Heart left ventricle (tissue), 16 donors: ENCODE results near the gene AGPAT3. TPM values are rescaled to one million over a fixed set of nuclear protein-coding genes. Genes with fewer than 3 reads are reported as not detected.

Experiments used
- ATAC-seq, 4 donors: fragments of 200-7000 bp; cut with Tn5 transposase; one replicate each; pipeline ENCODE4 v1.9.1; 2020 to 2022; ENCODE audit warnings: moderate library complexity in 4 of 4, mild to moderate bottlenecking in 3 of 4, moderate number of reproducible peaks in 1 of 4
- DNase-seq, 5 donors: peaks; one replicate each; pipeline ENCODE4 v3.0.0-alpha.2; 2020
- H3K27ac ChIP-seq, 12 donors: fragments of 200-600 bp; sonication (generic) in 4 of 12; one replicate each; pipeline versions ENCODE4 v1.5.0 to v1.8.0; 2016 to 2022; ENCODE audit warnings: mild to moderate bottlenecking in 2 of 12
- H3K27me3 ChIP-seq, 9 donors: fragments of 200-600 bp; sonication (generic) in 2 of 9; one replicate each; pipeline versions ENCODE4 v1.5.1 to v1.8.0; 2016 to 2022; ENCODE audit warnings: mild to moderate bottlenecking in 3 of 9
- H3K36me3 ChIP-seq, 9 donors: fragments of 200-600 bp; sonication (generic) in 2 of 9; one replicate each; pipeline versions ENCODE4 v1.5.0 to v1.8.0; 2018 to 2022; ENCODE audit warnings: mild to moderate bottlenecking in 2 of 9
- H3K4me1 ChIP-seq, 12 donors: fragments of 200-600 bp; sonication (generic) in 4 of 12; one replicate each; pipeline versions ENCODE4 v1.5.0 to v1.8.0; 2016 to 2022; ENCODE audit warnings: mild to moderate bottlenecking in 3 of 12
- H3K4me3 ChIP-seq, 12 donors: fragments of 200-600 bp; sonication (generic) in 4 of 12; one replicate each; pipeline versions ENCODE4 v1.5.0 to v1.8.0; 2017 to 2022; ENCODE audit warnings: mild to moderate bottlenecking in 9 of 12, moderate library complexity in 4 of 12
- H3K9me3 ChIP-seq, 12 donors: fragments of 200-600 bp; sonication (generic) in 4 of 12; one replicate each; pipeline versions ENCODE4 v1.5.0 to v1.8.0; 2016 to 2022; ENCODE audit warnings: mild to moderate bottlenecking in 1 of 12
- CTCF ChIP-seq, 12 donors: fragments of 200-600 bp; sonication (generic) in 4 of 12; IDR thresholded peaks; one replicate each; pipeline versions ENCODE4 v1.5.0 to v1.8.0; 2018 to 2022; ENCODE audit warnings: antibody characterized with exemption in 12 of 12, mild to moderate bottlenecking in 5 of 12
- POLR2A ChIP-seq, 2 donors: fragments of 450-650 bp; IDR thresholded peaks; one replicate each; pipeline ENCODE4 v1.6.1; 2017; ENCODE audit warnings: antibody characterized with exemption in 2 of 2, mild to moderate bottlenecking in 2 of 2, moderate library complexity in 2 of 2
- WGBS, 4 donors: extraction: QIAGEN DNeasy Blood & Tissue Kit in 2 of 4; methylation state at CpG; one replicate each; pipeline versions ENCODE4 v1.1.5 to v1.1.7; 2013 to 2018; 5-methylcytosine and 5-hydroxymethylcytosine counted together
- intact Hi-C, 10 donors: fragments of 100-400 bp; cut with DNase I; formaldehyde crosslinking; loops; one replicate each; pipeline versions ENCODE4 v1.11.1 to v1.14.2; 2022
- polyA plus RNA-seq, 2 donors: library from polyadenylated mRNA; stranded (reverse); fragments of 200-250 nt; gene quantifications; one replicate each; pipeline ENCODE4 v1.2.3, GENCODE V29; 2013
- total RNA-seq, 9 donors: library from RNA; depleted of rRNA in 2 of 9; stranded (reverse); fragments of >200 nt in 2 of 9; fragmentation: NEBNext Ultra II Directional in 3 of 9; extraction: Animal tissue kit (Norgen Biotek cat#: 25700) in 3 of 9; gene quantifications; one replicate each; pipeline versions ENCODE4 v1.1.0 to v1.2.4, GENCODE V29; 2016 to 2023
- donor health status: ischemic (EF 13 %, LVEDD 7.1; RV severe dilation, severe dysfunction).
- donor health status: healthy with polysubstance abuse.
- donor health status: DM: no; HTN: yes; CAD: no.
- donor health status: DM: no; HTN: no; CAD: no.
- donor health status: ischemic (EF 25% LVEDD 6.9; RV normal size, moderate dysfunction).
- donor health status: ischemic (EF 25% LVEDD 5.7; RV mildly dilated, moderate dysfunction).
- donor health status: healthy.
- donor health status: DM: yes; HTN: yes; CAD: no.
- donor health status: ischemic (EF 35%, LVEDD 5.7; RV mildly dilated, moderate dysfunction).
- donor health status: nonischemic (EF 11% LVEDD 7.7; RV severe dilation, severe dysfunction).
- donor health status: DM: yes; HTN: yes; CAD: no.
- donor health status: PGD.
- donor health status: ischemic (EF 29% LVEDD 5.4; RV normal size, mild dysfunction).
- donor health status: nonischemic (EF 23%, LVEDD 6.1; RV moderate dilation, normal function).

AGPAT3 gene
- total and polyA plus RNA-seq, 11 donors = 26.6 to 86.0 (median 64.5) TPM

DNA sequence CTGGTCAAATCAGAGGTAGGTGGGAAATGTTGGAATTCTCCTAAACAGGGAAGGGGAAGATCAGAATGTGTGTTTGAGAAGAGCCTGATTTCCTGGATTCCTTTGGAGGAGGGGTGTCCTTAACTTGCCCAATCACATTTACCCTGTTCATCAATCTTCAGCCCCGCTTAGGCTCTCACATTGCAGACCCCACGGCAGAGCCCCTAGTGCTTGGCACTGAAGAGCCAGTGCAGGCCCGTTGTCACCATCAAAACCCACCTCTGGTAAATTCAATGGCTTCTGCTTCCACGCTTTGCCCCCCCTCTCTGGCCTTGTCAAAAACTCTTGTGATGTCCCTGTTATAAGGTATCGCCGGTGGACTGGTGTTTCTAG is 2.3 kb downstream of the AGPAT3 start:
- intact Hi-C loops = loop anchor here in 8 of 10 donors (2.0 to 10.0 kb wide), 6 partner anchors 35 to 70 kb away; no protein-coding TSS in a partner anchor
- Histone ChIP-seq H3K36me3 (peaks cover 0 to 46% (median 0%) of the 10 kb centered on the region in 9 donors), H3K4me1 (peaks cover 0 to 64% (median 29%) of the 10 kb centered on the region in 12 donors), H3K27me3 (no peaks in the 10 kb centered on the region), H3K4me3 (peak overlapping the region in 4 of 12 donors; percentile 83 to 95 (median 92)), H3K27ac (peak overlapping the region in 8 of 12 donors; percentile 33 to 96 (median 92)), H3K9me3 (no peaks in the 10 kb centered on the region)
- WGBS, 4 donors = 70 to 80% (median 77%) methylated on average over 6 of the region's 6 CpGs
- TF ChIP-seq CTCF (IDR thresholded peaks at IDR 0.05) (no peak), POLR2A (IDR thresholded peaks at IDR 0.05) (no peak)
- ATAC-seq (no peak), DNase-seq (peak in 1 of 5 donors; percentile 4)

GRCh38 chr21:43867948-43868347 is 2.9 kb downstream of the AGPAT3 start:
- no peak overlapping the region for H3K4me3 ChIP-seq
- DNase-seq (peak in 1 of 5 donors; percentile 7), ATAC-seq (no peak)
- no peaks in the 10 kb centered on the region for H3K27me3 ChIP-seq
- 66 to 76% (median 72%) methylated on average over 6 of the region's 6 CpGs for WGBS, 4 donors
- no peak for TF ChIP-seq CTCF (IDR thresholded peaks at IDR 0.05)
- peaks cover 0 to 64% (median 29%) of the 10 kb centered on the region in 12 donors for H3K4me1 ChIP-seq
- H3K27ac ChIP-seq = peak overlapping the region in 6 of 12 donors; percentile 11 to 91 (median 38)
- intact Hi-C loops = loop anchor here in 8 of 10 donors (2.0 to 10.0 kb wide), 6 partner anchors 34 to 69 kb away; no protein-coding TSS in a partner anchor
- H3K9me3 ChIP-seq = no peaks in the 10 kb centered on the region
- peaks cover 0 to 49% (median 0%) of the 10 kb centered on the region in 9 donors for H3K36me3 ChIP-seq

GRCh38 chr21:43868461-43868860 is 3.4 kb downstream of the AGPAT3 start:
- H3K36me3 ChIP-seq = peaks cover 0 to 54% (median under 1%) of the 10 kb centered on the region in 9 donors
- intact Hi-C loops = loop anchor here in 8 of 10 donors (5.0 to 10.0 kb wide), 5 partner anchors 34 to 69 kb away; no protein-coding TSS in a partner anchor

More at GRCh38 chr21:43868461-43868860, 3.4 kb downstream of the AGPAT3 start:
- Histone ChIP-seq H3K27ac (peak overlapping the region in 3 of 12 donors; percentile 24 to 91 (median 51)), H3K4me1 (peaks cover 0 to 67% (median 29%) of the 10 kb centered on the region in 12 donors), H3K27me3 (no peaks in the 10 kb centered on the region), H3K9me3 (no peaks in the 10 kb centered on the region), H3K4me3 (no peak overlapping the region)
- ATAC-seq (no peak), DNase-seq (no peak)
- 75 to 79% (median 76%) methylated on average over 6 of the region's 6 CpGs for WGBS, 4 donors
- no peak for TF ChIP-seq CTCF (IDR thresholded peaks at IDR 0.05)
- no peak for TF ChIP-seq POLR2A (IDR thresholded peaks at IDR 0.05)
